ENCODE data around the gene PIK3R1.

Gene PIK3R1

DNA sequence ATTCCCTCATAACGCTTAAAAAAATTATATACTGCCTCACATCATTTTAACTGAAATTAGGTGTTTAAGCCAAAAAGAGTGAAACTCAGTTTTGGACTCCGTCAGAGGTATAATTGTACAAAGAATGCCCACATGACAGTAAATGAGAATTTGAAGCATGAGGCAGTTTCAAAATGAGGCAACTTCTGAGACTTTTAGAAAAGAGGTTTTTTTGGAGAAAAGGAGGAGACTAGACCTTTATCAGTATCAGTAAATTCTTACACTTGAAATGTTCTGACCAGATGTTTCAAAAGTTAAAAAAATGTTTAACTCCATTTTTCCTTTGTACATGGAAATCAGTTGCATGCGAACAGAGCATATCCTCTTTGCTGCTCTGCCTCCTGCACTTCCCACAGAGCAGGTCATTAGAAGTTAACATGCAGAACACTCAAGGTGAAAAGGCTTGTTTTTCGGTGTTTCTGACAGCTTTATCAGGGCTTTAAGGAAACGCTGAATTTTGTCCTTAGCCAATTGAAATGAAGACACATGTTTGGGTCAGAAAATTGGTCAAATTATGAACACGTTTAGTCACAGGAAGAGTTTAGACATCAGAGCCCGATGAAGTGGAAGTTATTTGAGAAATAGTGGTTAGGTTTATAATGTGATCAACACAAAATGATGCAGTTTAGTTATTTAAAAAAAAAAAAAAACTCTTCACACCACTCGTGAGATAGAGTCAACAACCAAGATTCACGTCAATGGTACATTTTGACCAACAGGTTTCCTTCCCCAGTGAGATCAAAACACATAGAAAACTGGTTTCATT, 59.5 kb downstream of the PIK3R1 start:
- DNase-seq, result no peak

DNA sequence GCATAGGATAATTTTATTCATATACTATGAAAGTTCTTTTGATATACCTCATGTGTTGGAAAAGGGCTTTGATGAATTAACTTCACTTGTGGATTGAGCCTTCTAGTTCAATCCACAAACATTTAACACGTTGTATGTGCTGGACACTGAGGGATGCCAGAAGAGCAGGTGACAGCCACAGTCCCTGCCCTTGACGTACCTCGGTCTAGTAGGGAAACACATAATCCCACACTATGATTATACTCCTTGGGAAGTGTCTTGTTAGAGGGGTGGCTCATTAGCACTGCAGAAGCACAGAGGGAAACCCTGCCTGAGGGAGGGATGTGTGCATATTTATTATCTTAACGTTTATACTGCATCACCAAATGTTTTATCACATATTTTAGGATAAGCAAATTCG, 61.2 kb downstream of the PIK3R1 start:
- no peak for DNase-seq

GRCh38 chr5:68277431-68277830, 61.9 kb downstream of the PIK3R1 start:
- no peak for DNase-seq

DNA sequence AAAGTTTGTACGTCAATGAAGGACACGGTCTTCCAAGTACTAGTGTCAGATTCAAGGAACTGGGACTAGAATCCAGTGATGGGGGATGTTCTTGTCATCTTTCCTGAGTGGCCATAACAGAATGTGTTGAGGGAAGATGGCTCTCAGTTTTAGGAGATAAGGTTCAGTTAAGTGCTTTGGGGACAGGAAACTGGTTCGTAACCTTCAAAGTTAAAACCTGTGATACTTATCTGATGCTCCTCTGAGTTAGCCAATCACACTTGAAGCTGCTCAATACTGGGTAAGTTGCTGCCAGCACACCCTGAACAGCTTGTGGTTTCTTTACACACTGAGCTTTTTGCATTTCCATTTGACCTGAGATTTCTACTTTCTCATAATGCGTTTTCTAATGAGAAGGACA, 64.4 kb downstream of the PIK3R1 start:
- no peak for DNase-seq

DNA sequence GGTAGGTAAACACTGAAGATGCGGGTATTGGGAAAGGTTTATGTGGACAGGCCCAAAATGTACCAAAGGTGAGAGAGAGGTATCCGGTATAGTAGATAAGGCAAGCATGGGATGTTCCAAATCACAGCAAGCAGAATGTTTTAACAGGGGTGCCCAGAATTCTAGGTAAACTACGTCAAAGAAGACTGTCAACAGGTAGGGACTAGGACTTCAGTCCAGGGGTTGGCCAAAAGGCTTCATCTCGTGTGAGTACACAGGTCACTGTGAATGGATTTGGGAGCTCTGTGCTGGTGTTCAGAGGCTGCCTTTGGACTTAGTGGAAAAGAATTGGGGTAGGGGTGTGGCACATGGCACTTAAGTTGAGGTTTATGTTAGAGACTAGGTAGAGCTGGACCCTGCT, 66.4 kb downstream of the PIK3R1 start:
- no peak for DNase-seq

DNA sequence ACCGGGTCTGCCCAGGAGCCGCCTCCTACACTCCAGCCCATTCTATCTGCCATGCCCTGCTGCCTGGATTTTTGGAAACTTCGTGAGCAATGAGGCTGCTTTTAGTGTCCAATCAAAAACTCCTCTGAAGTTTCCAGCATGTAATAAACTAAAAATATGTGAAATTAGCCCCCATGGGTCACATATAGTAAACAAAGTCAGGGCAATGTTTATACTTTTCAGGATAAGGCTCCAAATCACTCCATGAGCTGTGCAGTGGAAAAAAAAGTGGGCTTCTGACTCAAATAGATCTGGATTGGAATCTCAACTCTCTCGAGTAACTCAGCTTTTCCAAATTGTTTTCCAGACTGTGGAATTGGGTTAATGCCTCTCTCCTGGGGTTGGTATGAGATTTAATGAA, 68.2 kb downstream of the PIK3R1 start:
- DNase-seq, result no peak

GRCh38 chr5:68285075-68285840, 69.7 kb downstream of the PIK3R1 start:
- DNase-seq, result no peak

DNA sequence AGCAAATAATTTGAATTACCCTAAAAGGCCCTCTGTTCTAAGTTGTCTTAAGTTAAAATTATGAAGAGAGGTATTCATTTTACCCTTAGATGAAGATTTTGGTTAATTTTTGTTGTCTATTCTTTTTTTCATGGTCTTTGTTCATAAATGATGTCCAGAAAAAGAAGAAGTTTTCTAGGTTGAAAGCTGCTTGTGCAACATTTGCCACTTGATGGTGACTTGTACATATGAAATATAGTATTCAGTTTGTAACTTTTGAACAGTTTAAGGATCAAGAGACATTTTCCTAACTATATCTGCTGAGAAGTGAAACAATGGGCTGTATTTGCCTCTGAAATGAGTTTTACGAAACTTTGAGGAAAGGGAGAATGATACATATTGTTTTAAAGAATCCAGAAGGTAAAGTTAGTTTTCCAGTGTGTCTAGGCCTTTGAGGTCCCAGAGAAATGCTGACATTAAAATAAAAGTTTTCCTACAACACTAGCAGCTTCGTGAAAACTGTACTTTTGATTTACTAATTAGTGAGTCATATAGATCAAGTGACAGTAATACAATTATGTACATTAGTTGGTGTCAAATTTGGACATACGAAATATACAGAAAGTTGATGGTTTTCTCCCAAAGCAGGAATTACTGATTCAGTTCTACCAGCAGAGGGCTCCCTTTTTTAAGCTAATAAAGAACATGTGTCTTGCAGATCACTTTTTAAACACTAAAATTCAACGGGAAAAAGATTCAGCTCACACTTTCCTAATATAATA, 70.5 kb downstream of the PIK3R1 start:
- DNase-seq, result peak; percentile 46

GRCh38 chr5:68286612-68286912, 71.0 kb downstream of the PIK3R1 start:
- DNase-seq, result no peak

DNA sequence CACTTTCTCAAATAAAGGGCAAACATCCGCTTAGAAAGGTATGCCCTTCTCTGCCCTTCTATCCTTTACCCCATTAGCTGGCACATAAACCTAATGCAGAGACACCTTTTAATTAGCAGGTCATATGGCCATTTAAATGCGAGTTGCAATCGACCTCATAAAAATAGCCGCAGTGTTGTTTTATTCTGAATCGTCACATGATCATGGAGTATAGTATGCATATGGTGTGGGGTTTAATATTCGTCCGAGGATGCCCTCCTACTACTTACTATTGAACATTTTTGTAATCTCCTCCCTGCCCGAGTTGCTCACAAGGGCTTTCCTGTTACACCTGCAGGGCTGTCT, 72.0 kb downstream of the PIK3R1 start:
- DNase-seq, result no peak

- DNase-seq, result peak; percentile 88
Observed at GRCh38 chr5:68287976-68288706, 72.6 kb downstream of the PIK3R1 start.

DNA sequence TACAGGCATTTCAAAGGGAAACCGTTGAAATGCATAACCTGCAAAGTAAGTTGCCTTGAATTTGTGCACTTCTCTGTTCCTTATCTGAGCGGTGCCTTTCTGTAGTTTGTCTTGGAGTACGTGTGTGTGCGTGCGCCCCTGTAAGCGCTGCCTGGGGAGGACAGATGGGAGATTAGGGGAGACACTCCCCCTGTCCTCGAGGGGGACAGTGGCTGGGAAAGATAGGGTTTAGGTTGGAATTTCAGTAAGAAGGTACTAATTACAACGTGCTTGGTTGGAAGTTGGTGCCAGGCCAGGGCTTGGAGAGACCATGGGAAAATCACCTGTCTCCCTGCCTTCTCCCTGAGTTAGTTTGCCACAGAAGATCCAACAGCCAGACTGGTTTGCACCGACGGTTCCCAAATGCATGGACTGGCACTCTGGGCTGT, 73.2 kb downstream of the PIK3R1 start:
- no peak for DNase-seq

DNA sequence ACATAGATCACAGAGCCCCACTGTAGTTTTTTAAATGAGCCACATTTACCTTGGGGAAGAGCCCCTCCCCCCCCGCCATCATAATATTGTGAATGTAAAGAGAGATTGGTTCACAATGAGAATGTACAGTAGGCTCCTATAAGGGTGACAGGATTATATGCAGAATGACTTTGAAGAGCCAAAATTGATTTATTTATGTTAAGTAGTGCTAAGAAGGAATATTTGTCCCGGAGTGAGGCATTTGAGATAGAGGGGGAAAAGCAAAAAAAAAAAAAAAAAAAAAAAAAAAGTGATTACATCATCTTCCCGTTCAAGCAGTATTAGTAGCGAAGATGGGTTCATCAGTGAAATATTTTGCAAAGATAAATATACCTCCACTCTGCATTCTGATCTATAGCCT, 73.9 kb downstream of the PIK3R1 start:
- no peak for DNase-seq

DNA sequence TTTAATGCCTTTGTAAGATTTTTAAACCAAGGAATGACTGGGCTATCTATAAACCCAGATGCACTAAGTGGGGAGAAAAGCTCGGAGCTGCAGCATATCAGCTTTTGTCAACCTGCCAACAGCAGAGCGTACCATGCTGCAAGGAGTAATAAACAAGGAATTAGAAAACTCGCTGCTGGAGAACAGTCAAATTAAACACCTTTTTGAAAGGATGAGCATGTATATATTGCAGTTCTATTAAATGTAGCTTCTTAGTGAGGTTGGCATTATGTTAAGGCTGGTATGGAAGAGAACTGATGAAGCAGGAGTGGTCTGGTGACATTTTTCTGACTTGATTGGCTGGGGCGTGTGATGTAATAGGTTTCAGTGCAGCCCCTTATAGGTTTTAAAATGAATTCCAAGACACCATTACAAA, 74.7 kb downstream of the PIK3R1 start:
- DNase-seq, result peak; percentile 51

DNA sequence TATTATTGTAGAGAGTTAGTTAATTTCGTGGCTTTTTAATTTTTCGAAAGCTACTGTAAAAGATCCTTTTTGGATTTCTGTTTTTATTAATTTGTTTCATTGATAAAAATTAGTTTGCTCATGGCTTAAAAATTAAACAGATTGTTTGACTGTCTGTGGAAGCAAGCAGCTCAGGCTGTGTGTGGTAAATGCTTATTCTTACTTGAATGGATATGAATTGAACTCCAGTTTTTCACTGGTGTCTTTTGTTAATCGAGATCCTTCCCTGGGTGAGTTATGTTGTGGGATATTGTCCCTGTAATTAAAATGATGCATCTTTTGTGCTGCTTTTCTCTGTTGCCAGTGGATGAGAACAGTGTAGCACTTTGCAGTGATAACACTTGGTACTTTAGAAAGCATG, 75.3 kb downstream of the PIK3R1 start:
- DNase-seq, result no peak

DNA sequence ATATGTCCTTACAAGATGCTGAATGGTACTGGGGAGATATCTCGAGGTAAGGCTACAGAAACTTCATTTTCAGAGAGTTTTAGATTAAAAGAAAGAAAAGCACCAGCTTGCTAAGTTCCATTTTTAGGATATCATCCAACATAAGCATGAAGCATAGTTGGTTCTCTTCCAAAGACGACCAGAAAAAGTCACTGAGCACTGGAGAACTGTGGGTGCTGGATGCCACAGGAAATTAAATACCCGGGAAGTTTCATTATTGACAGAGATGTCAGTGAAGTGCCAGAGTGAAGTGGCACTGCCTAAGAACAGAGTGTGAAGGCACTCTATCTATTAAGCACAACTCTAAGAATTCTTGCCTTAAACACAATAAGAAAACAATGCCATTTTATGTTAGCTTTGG, 76.8 kb downstream of the PIK3R1 start:
- no peak for DNase-seq

DNA sequence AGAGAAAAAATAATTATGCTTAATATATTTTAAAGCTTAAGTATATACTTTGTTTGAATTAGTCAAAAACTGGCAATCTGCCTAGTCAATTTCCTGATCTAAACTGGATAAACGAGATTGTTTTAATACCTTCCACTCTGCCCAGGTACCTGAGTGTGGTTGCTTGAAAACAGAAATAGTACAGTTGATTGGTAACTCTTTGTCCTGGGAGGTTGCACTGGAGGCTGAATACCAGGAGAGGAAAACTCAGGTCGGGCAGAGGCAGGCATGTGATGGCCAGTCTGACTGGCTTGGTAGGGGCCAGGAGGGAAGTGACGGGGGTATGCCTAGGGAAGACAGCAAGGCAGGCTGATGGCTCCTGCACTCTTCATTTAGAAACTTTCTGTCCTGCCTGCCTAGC, 80.2 kb downstream of the PIK3R1 start:
- DNase-seq, result no peak

- DNase-seq, result no peak
Observed at GRCh38 chr5:68296895-68297294, 81.3 kb downstream of the PIK3R1 start.

- no peak for DNase-seq
Observed at GRCh38 chr5:68297656-68298055, 82.1 kb downstream of the PIK3R1 start.

- no peak for DNase-seq
Observed at GRCh38 chr5:68298479-68298878, 82.9 kb downstream of the PIK3R1 start.

- no peak for DNase-seq
Observed at GRCh38 chr5:68299105-68299504, 83.5 kb downstream of the PIK3R1 start.

DNA sequence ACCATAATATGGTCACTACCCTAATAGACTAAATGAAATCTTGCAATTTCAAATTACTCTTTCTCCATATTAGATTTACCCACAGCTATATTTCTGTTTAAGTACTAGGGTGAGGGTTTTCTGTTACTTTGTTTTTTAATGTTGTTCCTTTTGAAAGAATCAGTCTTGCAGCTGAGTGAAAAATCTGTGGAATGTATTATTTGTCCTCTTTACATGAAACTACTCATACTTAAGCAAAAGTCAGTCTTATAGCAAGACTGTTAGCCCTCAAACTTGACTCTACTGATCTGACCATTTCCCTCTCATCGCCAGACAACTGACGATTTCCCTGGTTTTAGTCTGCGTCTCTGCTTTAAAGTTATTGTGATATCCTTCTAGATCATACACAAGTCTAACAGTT, 84.0 kb downstream of the PIK3R1 start:
- no peak for DNase-seq

GRCh38 chr5:68303038-68303738, 87.6 kb downstream of the PIK3R1 start:
- DNase-seq, result no peak

All from retina (tissue), 1 donor.